Epithelial cell of esophagus (primary cell): ENCODE measurements around the gene G6PC3.
A peak's percentile ranks its signal among the peaks of the same experiment; 100 is the strongest.

ENCODE experiments used
- DNase-seq: peaks from one replicate; pipeline ENCODE4 v3.0.0; 2010; ENCODE audit warnings: low read depth
- H3K4me3 ChIP-seq: 2 replicates; pipeline ENCODE4 v1.5.1; 2011; ENCODE audit warnings: mild to moderate bottlenecking, low read length, control low read depth
- CTCF ChIP-seq: IDR thresholded peaks from 2 replicates; pipeline ENCODE4 v1.5.1; 2011; ENCODE audit warnings: low read depth, mild to moderate bottlenecking, low read length, control low read depth, inconsistent platforms; ENCODE audit not compliant: insufficient read depth; ENCODE audit errors: missing control alignments

G6PC3 gene

GRCh38 chr17:44109312-44109630, 38.7 kb downstream of the G6PC3 start:
- DNase-seq: no peak
- TF ChIP-seq CTCF: no peak
- H3K4me3 ChIP-seq: no peak overlapping the region

DNA sequence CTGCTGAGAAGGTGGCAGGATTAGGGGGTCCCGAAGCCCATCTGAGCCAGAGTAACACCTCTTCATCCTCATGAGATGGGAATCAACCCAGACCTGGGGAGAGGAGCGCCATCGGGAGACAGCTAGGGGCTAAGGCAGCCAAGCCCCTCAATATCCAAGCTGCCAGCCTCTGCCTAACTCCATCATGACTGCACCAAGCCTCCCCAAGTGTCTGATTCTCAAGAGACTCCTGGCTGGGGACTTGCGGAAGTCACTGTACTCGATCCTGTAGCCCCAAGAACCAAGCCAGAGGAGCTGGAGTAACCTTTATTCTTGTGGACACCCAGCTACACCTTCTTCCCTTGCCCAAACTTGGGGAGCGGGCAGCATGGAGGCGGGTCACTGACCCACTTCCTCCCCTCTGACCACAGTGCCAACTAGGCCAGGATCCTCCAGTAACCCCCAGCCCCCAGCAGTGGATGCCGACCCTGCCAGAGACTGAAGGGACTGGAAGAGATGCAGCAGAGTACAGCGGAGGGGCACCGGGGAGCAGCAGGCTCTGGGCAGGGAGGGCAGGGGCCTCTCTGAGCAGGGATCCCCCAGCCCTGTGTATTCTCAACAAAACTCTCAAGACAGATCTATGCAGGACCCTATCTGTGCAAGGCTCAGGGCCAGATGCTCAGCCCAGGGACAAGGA, 39.6 kb downstream of the G6PC3 start:
- peak overlapping the region; percentile 29 for H3K4me3 ChIP-seq
- no peak for TF ChIP-seq CTCF
- no peak for DNase-seq

GRCh38 chr17:44110823-44111633, 40.5 kb downstream of the G6PC3 start:
- TF ChIP-seq CTCF: peak; percentile 7
- peak; percentile 72 for DNase-seq
- peak overlapping the region; percentile 29 for H3K4me3 ChIP-seq

DNA sequence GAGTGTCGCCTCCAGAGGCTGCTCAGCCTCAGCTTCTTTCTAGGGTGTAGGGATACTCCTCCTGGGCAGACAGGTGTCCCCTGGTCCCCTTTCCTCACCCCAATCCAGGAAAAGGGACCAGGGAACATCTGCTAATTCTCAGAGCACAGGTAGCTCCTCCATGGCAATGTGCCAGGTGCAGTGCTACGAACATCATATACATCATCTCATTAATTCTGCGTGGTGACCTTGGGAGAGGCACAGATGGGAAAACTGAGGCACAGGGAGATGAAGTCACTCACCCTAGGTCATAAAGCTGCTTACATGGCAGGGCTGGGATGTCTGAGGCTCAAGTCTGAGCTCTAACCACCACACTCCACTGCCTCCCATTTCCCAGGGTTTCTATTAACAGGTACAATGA, 41.2 kb downstream of the G6PC3 start:
- no peak for DNase-seq

DNA sequence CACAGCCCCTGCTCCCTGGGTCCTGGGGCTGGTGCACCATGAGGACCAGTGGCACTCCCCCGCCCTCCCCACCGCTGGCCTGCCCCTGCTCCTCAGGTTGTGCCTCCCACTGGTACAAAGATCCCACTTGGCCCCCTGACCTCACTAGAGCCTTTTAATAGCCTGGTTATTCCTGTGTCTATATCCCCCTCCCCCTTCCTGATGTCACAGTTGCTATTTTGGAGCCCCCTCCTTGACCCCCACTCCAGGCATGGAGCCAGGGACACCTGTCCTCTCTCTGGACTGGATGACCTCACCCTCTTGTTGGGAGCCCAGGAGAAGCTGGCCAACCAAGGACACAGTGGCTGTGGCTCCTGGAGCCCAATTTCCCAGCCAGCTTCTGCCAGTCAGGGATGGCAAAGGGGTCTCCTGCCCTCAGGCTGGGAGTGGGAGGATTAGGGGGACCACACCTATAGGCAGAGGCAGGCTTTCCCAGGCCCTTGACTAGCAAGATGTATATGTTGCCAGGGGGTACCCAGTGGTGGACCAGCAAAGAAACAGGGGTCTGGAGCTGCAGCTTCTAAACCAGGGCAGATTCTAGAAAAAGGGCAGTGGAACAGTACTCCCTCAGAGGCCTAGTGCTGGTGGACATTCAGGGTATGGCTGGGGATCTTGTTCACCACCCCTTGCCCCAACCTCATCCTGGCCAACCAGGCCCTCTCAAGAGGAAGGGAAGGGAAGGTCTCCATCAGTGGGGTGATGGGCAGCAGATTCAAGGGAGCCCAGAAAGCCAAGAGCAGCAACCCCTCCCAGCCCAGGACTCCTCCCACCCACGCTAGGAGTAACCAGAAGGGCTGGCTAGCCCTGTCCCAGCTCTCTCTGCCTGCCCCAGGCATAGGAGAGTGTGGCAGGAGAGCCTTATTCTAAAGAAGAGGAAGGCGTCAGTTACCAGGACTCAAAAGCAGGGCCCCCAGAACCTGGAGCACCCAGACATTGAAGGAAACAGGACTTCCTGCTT, 42.0 kb downstream of the G6PC3 start:
- no peak for TF ChIP-seq CTCF
- H3K4me3 ChIP-seq: no peak overlapping the region
- DNase-seq: peak; percentile 45

More for the DNA sequence above, 41.2 kb downstream of the G6PC3 start:
- no peak for TF ChIP-seq CTCF
- H3K4me3 ChIP-seq: no peak overlapping the region

GRCh38 chr17:44113382-44113781, 42.8 kb downstream of the G6PC3 start:
- no peak for TF ChIP-seq CTCF

More at GRCh38 chr17:44113382-44113781, 42.8 kb downstream of the G6PC3 start:
- H3K4me3 ChIP-seq: no peak overlapping the region
- DNase-seq: no peak
